Germinal center (tissue), 1 donor: ENCODE results near the gene PCID2.
A peak's percentile ranks its signal among the peaks of the same experiment; 100 is the strongest.
"Not testable (repeated sequence)": the region's sequence is repeated elsewhere in the genome, so short reads cannot be mapped to it uniquely, and the experiment has no call there.

ENCODE experiments used
- DNase-seq: peaks from one replicate; pipeline ENCODE4 v3.0.0; 2012; ENCODE audit warnings: mixed read lengths, low spot score

The PCID2 gene

GRCh38 chr13:113166266-113166665 is 42.2 kb downstream of the PCID2 start:
- DNase-seq: no peak

GRCh38 chr13:113164492-113164891 is 44.0 kb downstream of the PCID2 start:
- no peak for DNase-seq

- DNase-seq: no peak
Measured at GRCh38 chr13:113162783-113163685, 45.4 kb downstream of the PCID2 start.

- not testable (repeated sequence) for DNase-seq
Measured at GRCh38 chr13:113161975-113162374, 46.5 kb downstream of the PCID2 start.

GRCh38 chr13:113161433-113161832 is 47.0 kb downstream of the PCID2 start:
- no peak for DNase-seq

- DNase-seq: no peak
Measured at GRCh38 chr13:113160983-113161382, 47.5 kb downstream of the PCID2 start.

- no peak for DNase-seq
Measured at GRCh38 chr13:113159701-113160100, 48.8 kb downstream of the PCID2 start.

- DNase-seq: no peak
Measured at GRCh38 chr13:113158946-113159345, 49.5 kb downstream of the PCID2 start.

GRCh38 chr13:113157929-113158747 is 50.3 kb downstream of the PCID2 start, which contains the start of gene PROZ:
Gene PROZ (plus strand): TSS chr13:113158648. CDS start chr13:113158661, 13 bp downstream.
- DNase-seq: no peak

- DNase-seq: no peak
Measured at GRCh38 chr13:113157206-113157928, 51.1 kb downstream of the PCID2 start.

GRCh38 chr13:113155982-113156655 is 52.4 kb downstream of the PCID2 start:
- DNase-seq: no peak

GRCh38 chr13:113155201-113155600 is 53.3 kb downstream of the PCID2 start:
- no peak for DNase-seq

GRCh38 chr13:113153810-113154748 is 54.4 kb downstream of the PCID2 start:
- DNase-seq: peak; percentile 84

- DNase-seq: no peak
Measured at GRCh38 chr13:113152984-113153809, 55.3 kb downstream of the PCID2 start.

- DNase-seq: no peak
Measured at GRCh38 chr13:113152691-113152983, 55.8 kb downstream of the PCID2 start.

GRCh38 chr13:113151745-113152690 is 56.5 kb downstream of the PCID2 start:
- DNase-seq: no peak

GRCh38 chr13:113150550-113151365 is 57.7 kb downstream of the PCID2 start:
- no peak for DNase-seq
